Suprapubic skin (tissue), 4 donors: Measurements from ENCODE around the gene MKX. TPM values are rescaled to one million over a fixed set of nuclear protein-coding genes. Genes with fewer than 3 reads are reported as not detected.

Experiments
- DNase-seq, 2 donors: peaks; one replicate each; pipeline ENCODE4 v3.0.0-alpha.2; 2019; ENCODE audit warnings: low spot score in 2 of 2
- H3K27ac ChIP-seq: fragments of 200-600 bp; sonication (generic); one replicate; pipeline ENCODE4 v1.5.1; 2019
- H3K27me3 ChIP-seq: fragments of 200-600 bp; sonication (generic); one replicate; pipeline ENCODE4 v1.5.1; 2019
- H3K36me3 ChIP-seq: fragments of 200-600 bp; sonication (generic); one replicate; pipeline ENCODE4 v1.5.1; 2019
- H3K4me1 ChIP-seq: fragments of 200-600 bp; sonication (generic); one replicate; pipeline ENCODE4 v1.5.1; 2019
- H3K4me3 ChIP-seq: fragments of 200-600 bp; sonication (generic); one replicate; pipeline ENCODE4 v1.5.1; 2019; ENCODE audit warnings: mild to moderate bottlenecking
- H3K9me3 ChIP-seq: fragments of 200-600 bp; sonication (generic); one replicate; pipeline ENCODE4 v1.5.1; 2019
- EP300 ChIP-seq: sonication (generic); formaldehyde crosslinking; IDR thresholded peaks from one replicate; pipeline ENCODE4 v1.6.1; 2017; ENCODE audit warnings: antibody characterized with exemption
- POLR2A ChIP-seq, 2 donors: fragments of 450-650 bp; IDR thresholded peaks; one replicate each; pipeline ENCODE4 v1.6.1; 2017; ENCODE audit warnings: antibody characterized with exemption in 2 of 2, mild to moderate bottlenecking in 2 of 2, moderate library complexity in 2 of 2
- POLR2AphosphoS5 ChIP-seq, 3 donors: sonication (generic); formaldehyde crosslinking; IDR thresholded peaks; one replicate each; pipeline ENCODE4 v1.6.1; 2017; ENCODE audit warnings: antibody characterized with exemption in 3 of 3
- WGBS: methylation state at CpG from one replicate; pipeline ENCODE4 v1.1.5; 2018; 5-methylcytosine and 5-hydroxymethylcytosine counted together
- total RNA-seq, 4 donors: library from RNA; depleted of rRNA; stranded (reverse); fragments of >200 nt; gene quantifications; one replicate each; pipeline ENCODE4 v1.1.0, GENCODE V29; 2016
- TF ChIP-seq, protein P1 (sequence below), 2 donors: fragments of 200-600 bp in 1 of 2; fragments of 450-650 bp in 1 of 2; sonication (generic) in 1 of 2; IDR thresholded peaks; one replicate each; pipeline ENCODE4 v1.5.1; 2016 to 2019; ENCODE audit warnings: antibody characterized with exemption in 2 of 2, mild to moderate bottlenecking in 1 of 2, moderate library complexity in 1 of 2

Gene MKX
- total RNA-seq, 4 donors from 2014 or later: 0.25 to 0.68 (median 0.55) TPM

GRCh38 chr10:27695088-27695487, 50.5 kb downstream of the MKX start:
- Histone ChIP-seq H3K27ac (no peak overlapping the region), H3K9me3 (no peaks in the 10 kb centered on the region), H3K4me3 (no peak overlapping the region), H3K36me3 (no peaks in the 10 kb centered on the region), H3K4me1 (no peaks in the 10 kb centered on the region), H3K27me3 (no peaks in the 10 kb centered on the region)
- TF ChIP-seq POLR2AphosphoS5 (IDR thresholded peaks at IDR 0.05): no peak
- no peak for TF ChIP-seq EP300
- WGBS: 70% methylated on average over 6 of the region's 6 CpGs
- DNase-seq: no peak

GRCh38 chr10:27692663-27693062, 53.0 kb downstream of the MKX start:
- Histone ChIP-seq H3K27me3 (no peaks in the 10 kb centered on the region), H3K4me3 (no peak overlapping the region), H3K4me1 (no peaks in the 10 kb centered on the region), H3K36me3 (no peaks in the 10 kb centered on the region), H3K27ac (no peak overlapping the region), H3K9me3 (no peaks in the 10 kb centered on the region)
- no peak for DNase-seq
- WGBS: 68% methylated on average over 3 of the region's 3 CpGs
- TF ChIP-seq, protein P1, sequence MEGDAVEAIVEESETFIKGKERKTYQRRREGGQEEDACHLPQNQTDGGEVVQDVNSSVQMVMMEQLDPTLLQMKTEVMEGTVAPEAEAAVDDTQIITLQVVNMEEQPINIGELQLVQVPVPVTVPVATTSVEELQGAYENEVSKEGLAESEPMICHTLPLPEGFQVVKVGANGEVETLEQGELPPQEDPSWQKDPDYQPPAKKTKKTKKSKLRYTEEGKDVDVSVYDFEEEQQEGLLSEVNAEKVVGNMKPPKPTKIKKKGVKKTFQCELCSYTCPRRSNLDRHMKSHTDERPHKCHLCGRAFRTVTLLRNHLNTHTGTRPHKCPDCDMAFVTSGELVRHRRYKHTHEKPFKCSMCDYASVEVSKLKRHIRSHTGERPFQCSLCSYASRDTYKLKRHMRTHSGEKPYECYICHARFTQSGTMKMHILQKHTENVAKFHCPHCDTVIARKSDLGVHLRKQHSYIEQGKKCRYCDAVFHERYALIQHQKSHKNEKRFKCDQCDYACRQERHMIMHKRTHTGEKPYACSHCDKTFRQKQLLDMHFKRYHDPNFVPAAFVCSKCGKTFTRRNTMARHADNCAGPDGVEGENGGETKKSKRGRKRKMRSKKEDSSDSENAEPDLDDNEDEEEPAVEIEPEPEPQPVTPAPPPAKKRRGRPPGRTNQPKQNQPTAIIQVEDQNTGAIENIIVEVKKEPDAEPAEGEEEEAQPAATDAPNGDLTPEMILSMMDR (IDR thresholded peaks at IDR 0.05): no peak
- TF ChIP-seq EP300: no peak
- TF ChIP-seq POLR2A (IDR thresholded peaks at IDR 0.05): no peak
- TF ChIP-seq POLR2AphosphoS5 (IDR thresholded peaks at IDR 0.05): no peak

DNA sequence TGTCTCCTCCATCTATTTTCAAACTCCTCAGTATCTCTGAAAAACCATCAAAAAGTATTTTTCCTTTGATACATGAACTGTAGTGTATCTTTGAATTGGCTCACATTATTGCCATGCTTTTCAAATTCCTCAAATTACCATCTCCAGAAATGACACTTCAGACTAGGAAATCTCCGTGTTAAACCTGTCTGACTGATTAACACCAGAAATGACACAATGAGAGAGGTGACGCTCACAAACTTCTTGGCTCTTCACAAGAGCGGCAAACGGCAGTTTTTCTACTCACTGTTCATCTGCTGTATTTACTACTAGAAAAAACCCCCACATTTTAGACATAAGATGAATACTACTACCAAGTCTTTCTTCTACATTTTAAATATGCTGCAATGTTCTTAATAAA, 56.6 kb downstream of the MKX start:
- no peaks in the 10 kb centered on the region for H3K27me3 ChIP-seq
- no peaks in the 10 kb centered on the region for H3K4me1 ChIP-seq
- 70% methylated on average over 4 of the region's 4 CpGs for WGBS
- TF ChIP-seq POLR2A (IDR thresholded peaks at IDR 0.05) (no peak), POLR2AphosphoS5 (IDR thresholded peaks at IDR 0.05) (no peak), EP300 (no peak)
- TF ChIP-seq, protein P1 (IDR thresholded peaks at IDR 0.05): no peak
- no peaks in the 10 kb centered on the region for H3K36me3 ChIP-seq
- no peak overlapping the region for H3K4me3 ChIP-seq
- no peaks in the 10 kb centered on the region for H3K9me3 ChIP-seq
- no peak for DNase-seq
- no peak overlapping the region for H3K27ac ChIP-seq

DNA sequence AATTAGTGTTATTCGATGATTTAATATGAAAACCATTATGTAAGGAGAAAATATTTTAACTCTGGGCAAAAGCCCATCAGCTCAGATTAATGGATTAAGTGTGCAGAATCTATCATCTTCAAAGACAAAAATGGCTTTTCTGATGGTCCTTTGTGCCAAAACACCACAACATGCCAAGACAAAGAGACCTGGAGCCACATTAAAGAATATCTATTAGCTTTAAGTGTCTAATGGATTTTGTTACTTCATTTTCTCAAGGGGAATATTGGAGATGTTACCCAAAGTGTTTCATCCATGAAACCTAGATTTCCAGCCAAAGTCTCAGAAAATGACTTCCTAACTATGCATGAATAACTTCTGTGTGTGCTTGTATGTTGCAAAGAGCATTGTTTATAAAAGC, 57.3 kb downstream of the MKX start:
- WGBS: 33% methylated on average over 1 of the region's 1 CpG

DNA sequence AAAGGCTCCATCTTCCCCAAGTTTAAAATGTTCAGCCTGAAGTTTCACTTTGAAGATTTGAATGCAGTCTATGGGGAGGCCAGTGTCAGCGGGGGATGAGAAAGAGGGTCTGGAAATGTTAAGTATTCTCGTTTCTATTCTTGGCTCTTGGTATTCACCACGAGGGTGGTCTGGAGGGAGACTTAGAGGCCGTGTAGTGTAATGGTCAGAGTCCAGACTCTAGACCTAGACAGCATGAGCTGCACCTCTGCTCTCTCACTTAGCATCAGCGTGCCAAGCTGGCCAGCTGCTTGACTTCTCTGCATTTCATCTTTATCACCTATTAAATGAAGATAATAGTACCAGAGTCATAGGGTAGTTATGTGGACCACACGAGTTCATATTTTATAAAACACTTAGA, 57.9 kb downstream of the MKX start:
- Histone ChIP-seq H3K4me1 (no peaks in the 10 kb centered on the region), H3K36me3 (no peaks in the 10 kb centered on the region), H3K27ac (no peak overlapping the region), H3K9me3 (no peaks in the 10 kb centered on the region), H3K27me3 (no peaks in the 10 kb centered on the region), H3K4me3 (no peak overlapping the region)
- WGBS: 63% methylated on average over 6 of the region's 6 CpGs
- TF ChIP-seq, protein P1 (IDR thresholded peaks at IDR 0.05): no peak
- TF ChIP-seq EP300 (no peak), POLR2A (IDR thresholded peaks at IDR 0.05) (no peak), POLR2AphosphoS5 (IDR thresholded peaks at IDR 0.05) (no peak)
- DNase-seq: no peak

More for the DNA sequence above, 57.3 kb downstream of the MKX start:
- no peaks in the 10 kb centered on the region for H3K36me3 ChIP-seq
- no peak overlapping the region for H3K27ac ChIP-seq
- H3K9me3 ChIP-seq: no peaks in the 10 kb centered on the region
- no peak for DNase-seq
- no peak overlapping the region for H3K4me3 ChIP-seq
- H3K4me1 ChIP-seq: no peaks in the 10 kb centered on the region
- no peaks in the 10 kb centered on the region for H3K27me3 ChIP-seq
- TF ChIP-seq POLR2A (IDR thresholded peaks at IDR 0.05) (no peak), EP300 (no peak), POLR2AphosphoS5 (IDR thresholded peaks at IDR 0.05) (no peak)
- TF ChIP-seq, protein P1 (IDR thresholded peaks at IDR 0.05): no peak

- 57% methylated on average over 6 of the region's 6 CpGs for WGBS
- TF ChIP-seq, protein P1 (IDR thresholded peaks at IDR 0.05): no peak
- no peak for TF ChIP-seq EP300
- TF ChIP-seq POLR2A (IDR thresholded peaks at IDR 0.05): no peak
- Histone ChIP-seq H3K27me3 (no peaks in the 10 kb centered on the region), H3K4me1 (no peaks in the 10 kb centered on the region), H3K27ac (no peak overlapping the region), H3K4me3 (no peak overlapping the region), H3K36me3 (no peaks in the 10 kb centered on the region), H3K9me3 (no peaks in the 10 kb centered on the region)
- DNase-seq: no peak
Observed at GRCh38 chr10:27687326-27687725, 58.3 kb downstream of the MKX start.
